Measurements from ENCODE around the gene CLEC2L. TPM values are rescaled to one million over a fixed set of nuclear protein-coding genes. Genes with fewer than 3 reads are reported as not detected.

CLEC2L gene
- total and polyA plus RNA-seq, 5 donors, result not detected

Other genes with a start within 250 kb of the CLEC2L start
- gene FMC1, start 182.3 kb upstream of the CLEC2L start, total RNA-seq, result 10 to 100 TPM; 30.7 to 51.3 (median 43.7) TPM
- gene FMC1, start 182.3 kb upstream of the CLEC2L start, polyA plus RNA-seq, result 67.4 TPM
- 10 to 100 TPM; 49.3 to 58.3 (median 54.7) TPM for gene LUC7L2, start 163.8 kb upstream of the CLEC2L start, total RNA-seq
- gene LUC7L2, start 163.8 kb upstream of the CLEC2L start, polyA plus RNA-seq, result 34.1 TPM
- not detected for gene KLRG2, start 40.0 kb upstream of the CLEC2L start, total RNA-seq
- gene KLRG2, start 40.0 kb upstream of the CLEC2L start, polyA plus RNA-seq, result not detected